ENCODE data around the gene DHRS11.

The DHRS11 gene

DNA sequence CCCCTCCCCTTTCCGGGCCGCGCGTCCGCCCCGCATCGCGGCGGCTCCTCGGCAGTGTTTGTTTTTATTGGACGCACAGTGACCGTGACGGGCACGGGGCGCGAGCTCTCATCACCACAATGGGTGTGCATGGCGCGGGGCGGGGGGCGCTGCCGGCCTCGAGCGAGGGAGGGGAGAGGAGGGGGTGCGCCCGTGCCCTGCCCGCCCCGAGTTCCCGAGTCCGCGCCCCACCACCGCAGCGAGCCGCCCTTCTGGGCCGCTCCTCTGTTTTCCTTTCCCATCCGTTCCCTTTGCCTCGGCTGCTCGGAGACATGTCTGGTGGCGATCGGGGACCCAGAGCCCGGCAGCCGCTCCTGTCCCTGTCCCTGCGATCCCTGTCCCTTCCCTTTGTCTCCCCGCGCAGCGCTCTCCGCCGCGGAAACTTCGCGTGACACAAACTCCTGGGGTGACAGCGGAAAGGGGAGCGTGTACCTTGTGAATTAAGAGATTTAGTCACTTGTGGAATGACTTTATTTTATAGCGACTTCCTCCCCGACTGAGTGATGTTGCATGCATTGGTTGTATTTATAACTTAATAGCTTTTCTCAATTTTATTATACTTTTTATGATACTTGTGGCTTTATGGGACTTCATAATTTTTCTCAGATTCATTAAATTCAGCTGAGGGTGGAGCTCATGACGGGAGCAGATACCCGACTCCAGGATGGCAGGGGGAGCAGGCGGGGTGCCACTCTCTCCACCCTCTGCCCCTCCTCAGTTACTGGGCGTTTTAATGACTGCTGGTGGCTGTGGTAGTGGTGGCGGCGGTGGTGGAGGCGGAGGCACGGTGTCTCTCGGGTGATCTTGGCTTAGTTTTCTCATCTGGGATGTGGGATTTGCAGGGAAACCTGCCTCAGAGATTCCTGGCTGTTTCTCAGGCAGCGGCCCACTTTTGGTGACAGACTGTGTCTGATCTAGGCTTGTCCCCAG is 50.5 kb downstream of the DHRS11 start:
- FAIRE-seq = no peak
- no peak for DNase-seq (ENCODE audit: insufficient read length, low spot score)

DNA sequence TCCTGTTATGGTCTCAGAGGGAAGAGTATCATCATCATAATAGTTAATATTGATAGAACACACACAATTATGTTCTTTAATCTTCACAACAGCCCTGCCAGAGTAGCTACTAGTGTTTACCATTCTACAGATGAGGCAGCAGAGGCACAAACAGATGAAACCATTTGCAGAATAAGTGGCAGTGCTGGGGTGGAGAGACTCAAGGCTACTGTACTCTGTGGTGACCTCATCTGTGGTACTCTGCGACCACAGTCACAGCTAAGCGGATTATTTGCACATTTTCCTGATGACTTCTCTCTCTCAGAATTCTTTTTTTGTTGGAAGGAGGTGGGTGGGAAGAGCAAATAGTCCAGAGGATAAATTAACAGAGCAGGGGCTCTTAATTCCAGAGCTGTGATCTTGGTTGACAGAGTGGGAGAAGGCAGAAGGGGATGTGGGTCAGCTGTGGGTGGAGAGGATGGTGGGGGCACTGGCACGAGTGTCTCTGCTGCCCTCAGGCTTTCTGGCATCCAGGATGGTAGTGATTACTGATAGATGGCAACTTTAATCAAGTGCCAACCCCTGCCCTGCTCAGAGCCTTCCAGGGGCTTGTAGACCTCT is 51.5 kb downstream of the DHRS11 start:
- no peak for FAIRE-seq
- no peak for DNase-seq (ENCODE audit: insufficient read length, low spot score)

DNA sequence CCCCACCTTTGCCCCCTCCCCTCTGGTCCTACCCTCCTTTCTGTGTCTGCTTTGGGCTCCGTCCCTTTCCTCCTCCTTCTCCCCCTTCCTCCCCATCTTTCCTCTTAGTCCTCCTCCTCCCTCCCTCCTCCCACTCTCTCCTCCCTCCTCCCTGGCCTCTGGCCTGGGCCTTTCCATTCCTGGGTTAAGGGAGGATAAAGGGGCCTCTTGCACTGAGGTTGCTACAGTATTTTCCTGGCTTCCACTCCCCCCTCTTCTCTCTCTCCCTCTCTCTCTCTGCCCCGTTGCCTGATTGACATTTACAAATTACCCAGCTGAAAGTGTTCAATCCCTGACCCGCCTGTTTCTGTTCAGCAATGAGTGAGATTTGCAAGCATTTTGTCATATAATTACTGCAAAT is 53.7 kb downstream of the DHRS11 start:
- DNase-seq (ENCODE audit: insufficient read length, low spot score) = no peak
- no peak for FAIRE-seq

DNA sequence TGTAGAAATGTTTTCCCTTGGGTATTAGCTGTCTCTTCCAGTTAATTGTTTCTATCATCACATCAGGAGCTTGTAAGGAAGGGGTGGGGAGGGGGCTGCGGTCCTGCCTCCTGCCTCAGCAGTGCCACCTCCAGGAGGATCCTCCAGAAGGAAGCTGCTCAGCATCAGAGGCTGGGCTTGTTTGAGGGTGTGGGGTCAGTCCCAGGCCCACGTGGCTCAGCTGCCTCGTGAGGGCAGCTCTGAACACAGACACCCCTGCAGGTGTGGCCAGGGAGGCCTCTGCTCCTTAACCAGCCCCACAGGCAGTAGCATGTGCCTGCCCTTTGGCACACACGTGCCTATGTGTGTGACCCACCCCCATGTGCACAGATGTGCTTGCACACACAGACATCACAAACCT is 56.0 kb downstream of the DHRS11 start:
- DNase-seq (ENCODE audit: insufficient read length, low spot score) = no peak

DNA sequence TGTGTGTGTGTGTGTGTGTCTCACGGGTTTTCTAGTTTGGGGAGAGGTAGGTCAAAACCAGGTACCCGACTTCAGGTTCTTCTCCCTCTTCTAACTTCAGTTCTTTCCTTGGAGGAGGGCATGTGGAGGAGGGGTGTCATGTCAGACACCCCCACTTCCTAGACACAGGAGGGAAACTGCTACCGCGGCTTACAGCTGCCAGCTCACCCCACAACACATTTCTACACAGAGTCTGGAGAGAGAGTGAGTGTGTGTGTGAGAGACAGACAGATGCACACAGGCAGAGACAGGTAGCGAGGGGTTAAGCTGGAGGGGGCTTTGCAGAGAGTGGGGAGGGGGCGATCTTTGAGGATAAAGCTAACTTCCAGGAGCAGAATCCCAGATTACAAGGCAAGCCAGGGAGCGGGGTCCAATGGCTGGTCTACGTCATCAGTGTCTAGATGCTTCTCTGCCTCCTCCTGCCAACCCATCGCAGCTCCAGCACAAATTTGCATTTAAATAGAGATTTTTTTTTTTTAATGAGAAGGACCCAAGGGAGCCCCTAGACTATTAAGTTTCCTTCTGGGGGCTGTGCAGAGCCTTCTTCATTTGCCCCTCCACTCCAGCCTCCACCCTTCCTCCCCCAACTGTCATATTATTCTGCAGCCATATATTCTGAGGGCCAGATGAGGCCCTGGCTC is 58.6 kb downstream of the DHRS11 start:
- DNase-seq (ENCODE audit: insufficient read length, low spot score) (no peak), FAIRE-seq (no peak)

More for the DNA sequence above, 56.0 kb downstream of the DHRS11 start:
- no peak for FAIRE-seq
